PC-9 (cell line): ENCODE data around the gene ZFP62.

Source experiments
- EZH2 ChIP-seq: fragments of 200-600 bp; sonication (generic); IDR thresholded peaks from 2 replicates; pipeline ENCODE4 v1.8.0; 2017; ENCODE audit warnings: antibody characterized with exemption, low read depth
- TF ChIP-seq, protein P1 (sequence below): fragments of 200-600 bp; sonication (generic); conservative IDR thresholded peaks from 2 replicates; pipeline ENCODE4 v1.6.1; 2017; ENCODE audit warnings: mixed run types, antibody characterized with exemption, mild to moderate bottlenecking, moderate library complexity

DNA sequence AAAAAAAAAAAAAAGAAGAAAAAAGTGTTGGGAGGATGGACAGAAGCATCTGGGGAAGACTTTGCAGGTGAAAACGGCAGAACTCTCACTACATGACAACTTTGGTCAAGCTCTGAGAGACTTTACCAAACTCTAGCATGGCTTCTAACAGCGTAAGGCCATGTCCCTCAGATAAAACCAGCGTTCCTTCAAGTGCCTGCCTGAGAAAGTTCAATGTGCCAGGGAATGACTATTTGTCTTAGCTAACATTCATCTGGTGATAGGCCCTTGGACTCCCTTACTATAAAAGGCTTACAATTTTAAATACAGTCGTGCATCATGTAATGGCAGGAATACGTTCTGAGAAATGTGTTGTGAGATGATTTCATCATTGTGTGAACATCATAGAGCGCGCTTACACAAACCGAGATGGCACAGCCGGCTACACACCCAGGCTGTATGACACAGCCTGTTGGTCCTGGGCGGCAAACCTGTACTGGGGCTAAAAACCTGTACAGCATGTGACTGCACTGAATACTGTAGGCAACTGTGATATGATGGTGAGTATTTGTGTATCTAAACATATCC is 14.9 kb upstream of the ZFP62 start:
- TF ChIP-seq, protein P1, sequence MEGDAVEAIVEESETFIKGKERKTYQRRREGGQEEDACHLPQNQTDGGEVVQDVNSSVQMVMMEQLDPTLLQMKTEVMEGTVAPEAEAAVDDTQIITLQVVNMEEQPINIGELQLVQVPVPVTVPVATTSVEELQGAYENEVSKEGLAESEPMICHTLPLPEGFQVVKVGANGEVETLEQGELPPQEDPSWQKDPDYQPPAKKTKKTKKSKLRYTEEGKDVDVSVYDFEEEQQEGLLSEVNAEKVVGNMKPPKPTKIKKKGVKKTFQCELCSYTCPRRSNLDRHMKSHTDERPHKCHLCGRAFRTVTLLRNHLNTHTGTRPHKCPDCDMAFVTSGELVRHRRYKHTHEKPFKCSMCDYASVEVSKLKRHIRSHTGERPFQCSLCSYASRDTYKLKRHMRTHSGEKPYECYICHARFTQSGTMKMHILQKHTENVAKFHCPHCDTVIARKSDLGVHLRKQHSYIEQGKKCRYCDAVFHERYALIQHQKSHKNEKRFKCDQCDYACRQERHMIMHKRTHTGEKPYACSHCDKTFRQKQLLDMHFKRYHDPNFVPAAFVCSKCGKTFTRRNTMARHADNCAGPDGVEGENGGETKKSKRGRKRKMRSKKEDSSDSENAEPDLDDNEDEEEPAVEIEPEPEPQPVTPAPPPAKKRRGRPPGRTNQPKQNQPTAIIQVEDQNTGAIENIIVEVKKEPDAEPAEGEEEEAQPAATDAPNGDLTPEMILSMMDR = no peak
- TF ChIP-seq EZH2 = no peak
